K562 (cell line): Measurements from ENCODE around the gene MSH2. TPM values are rescaled to one million over a fixed set of nuclear protein-coding genes. Genes with fewer than 3 reads are reported as not detected.

Experiments
- ATAC-seq: fragments of 200-7000 bp; cut with Tn5 transposase; 3 replicates; pipeline ENCODE4 v1.9.1; 2020; ENCODE audit warnings: moderate library complexity
- BruUV-seq: library from RNA; stranded (reverse); fragments of 400-500 nt; replicated peaks from 2 replicates; lab custom pipeline; 2021; lab: Mats Ljungman, UMichigan
- CTCF ChIA-PET: fragments of 300-600 bp; formaldehyde crosslinking; extraction: SDS; loops from one replicate; lab custom pipeline; 2021; ENCODE audit warnings: low intra/inter-chr PET ratio; lab: Yijun Ruan, JAX
- POLR2A ChIA-PET: fragments of 300-600, 350-650 bp; sonication (Branson Sonifier 250); formaldehyde crosslinking; extraction: SDS; loops from one replicate; lab custom pipeline; 2021; ENCODE audit warnings: antibody characterized with exemption, inconsistent platforms; lab: Yijun Ruan, JAX
- DNase-seq, 4 experiments: peaks; one replicate each; pipeline versions ENCODE4 v3.0.0 to v3.0.0-alpha.2; 2011 to 2018; ENCODE audit warnings: low spot score in 3 of 4, mixed read lengths in 3 of 4; ENCODE audit errors: extremely low read depth in 1 of 4
- FAIRE-seq: peaks from 2 replicates; lab custom pipeline; 2011; peaks lifted over from hg19 to GRCh38; lab: Jason Lieb, UNC
- H2AFZ ChIP-seq: 2 replicates; pipeline ENCODE4 v1.6.0; 2011; ENCODE audit warnings: low read depth, low read length, control low read depth, inconsistent platforms
- H3K27ac ChIP-seq: fragments of 200-600 bp; 3 replicates; pipeline ENCODE4 v1.8.0; 2011; ENCODE audit warnings: low read depth, mild to moderate bottlenecking, control low read depth, inconsistent platforms, low read length, moderate library complexity, mixed read lengths; ENCODE audit errors: extremely low read depth
- H3K27me3 ChIP-seq, 2 experiments: fragments of 300-600 bp in 1 of 2; 2 replicates in 1 of 2; 3 replicates in 1 of 2; pipeline versions ENCODE4 v1.6.0 to v1.8.0; 2011; ENCODE audit warnings: inconsistent platforms in 2 of 2, low read length in 2 of 2, mild to moderate bottlenecking in 1 of 2, mixed read lengths in 1 of 2, moderate library complexity in 1 of 2; ENCODE audit not compliant: control insufficient read depth in 2 of 2, insufficient read depth in 2 of 2
- H3K36me3 ChIP-seq: fragments of 300-600 bp; 3 replicates; pipeline ENCODE4 v1.8.0; 2011; ENCODE audit warnings: mild to moderate bottlenecking, low read length, inconsistent platforms; ENCODE audit not compliant: control insufficient read depth, insufficient read depth
- H3K4me1 ChIP-seq, 2 experiments: fragments of 200-600 bp in 1 of 2; replicated peaks in 1 of 2; 2 replicates in 1 of 2; 3 replicates in 1 of 2; pipeline versions ENCODE4 v1.5.1 to v1.8.0; 2011; ENCODE audit warnings: inconsistent platforms in 2 of 2, low read length in 2 of 2, mild to moderate bottlenecking in 1 of 2, mixed read lengths in 1 of 2, moderate library complexity in 1 of 2; ENCODE audit not compliant: control insufficient read depth in 2 of 2, insufficient read depth in 2 of 2
- H3K4me2 ChIP-seq: 2 replicates; pipeline ENCODE4 v1.6.1; 2011; ENCODE audit warnings: low read length, control low read depth, inconsistent platforms, mixed read lengths; ENCODE audit not compliant: insufficient read depth
- H3K4me3 ChIP-seq: fragments of 200-600 bp; sonication (generic), shearing (Covaris generic); 2 replicates; pipeline ENCODE4 v1.5.1; 2016; ENCODE audit warnings: control low read depth, inconsistent platforms
- H3K79me2 ChIP-seq: fragments of 200-600 bp; 3 replicates; pipeline ENCODE4 v1.8.0; 2011; ENCODE audit warnings: low read length, inconsistent platforms; ENCODE audit not compliant: control insufficient read depth, insufficient read depth
- H3K9ac ChIP-seq, 2 experiments: 2 replicates each; pipeline versions ENCODE4 v1.6.0 to v1.6.1; 2011; ENCODE audit warnings: low read depth in 2 of 2, low read length in 2 of 2, control low read depth in 1 of 2, inconsistent platforms in 1 of 2, mild to moderate bottlenecking in 1 of 2, mixed read lengths in 1 of 2; ENCODE audit not compliant: insufficient read depth in 1 of 2
- H3K9me1 ChIP-seq: one replicate; pipeline ENCODE4 v1.6.0; 2011; ENCODE audit warnings: inconsistent platforms, mild to moderate bottlenecking, low read length, moderate library complexity; ENCODE audit not compliant: control insufficient read depth, insufficient read depth
- H3K9me3 ChIP-seq: replicated peaks from 2 replicates; pipeline ENCODE4 v1.5.1; 2011; ENCODE audit warnings: low read depth, low read length, inconsistent platforms; ENCODE audit not compliant: control insufficient read depth, insufficient read depth
- H4K20me1 ChIP-seq: replicated peaks from 2 replicates; pipeline ENCODE4 v1.6.1; 2011; ENCODE audit warnings: low read length, inconsistent platforms, mixed read lengths; ENCODE audit not compliant: control insufficient read depth, insufficient read depth
- BACH1 ChIP-seq: fragments of 200-800 bp; sonication (Bioruptor generic); IDR thresholded peaks from 2 replicates; pipeline ENCODE4 v1.6.1; 2016; ENCODE audit warnings: missing genetic modification characterization, missing compliant biosample characterization
- CTCF ChIP-seq, 3 experiments: IDR thresholded peaks in 2 of 3; conservative IDR thresholded peaks in 1 of 3; 2 replicates each; pipeline ENCODE4 v1.5.1; 2011 to 2012; ENCODE audit warnings: low read length in 3 of 3, mild to moderate bottlenecking in 3 of 3, control low read depth in 2 of 3, improper control_type of control experiment in 1 of 3, inconsistent platforms in 1 of 3, low read depth in 1 of 3, mixed read lengths in 1 of 3, moderate library complexity in 1 of 3; ENCODE audit not compliant: insufficient read depth in 2 of 3
- DDX20 ChIP-seq: fragments of 450-650 bp; IDR thresholded peaks from 2 replicates; pipeline ENCODE4 v1.6.1; 2016; ENCODE audit warnings: missing genetic modification characterization, low read depth, mild to moderate bottlenecking, missing compliant biosample characterization, moderate library complexity
- E2F5 ChIP-seq: sonication (generic); formaldehyde crosslinking; IDR thresholded peaks from 2 replicates; pipeline ENCODE4 v1.8.0; 2022; ENCODE audit warnings: mild to moderate bottlenecking, missing genetic modification reagents
- LARP7 ChIP-seq: fragments of 450-650 bp; IDR thresholded peaks from 2 replicates; pipeline ENCODE4 v1.6.1; 2016
- SMAD3 ChIP-seq: fragments of 450-650 bp; formaldehyde crosslinking; conservative IDR thresholded peaks from 2 replicates; pipeline ENCODE4 v1.4.0; 2020; ENCODE audit warnings: mild to moderate bottlenecking
- TRIM24 ChIP-seq, 2 experiments: fragments of 450-650 bp; IDR thresholded peaks; 2 replicates each; pipeline ENCODE4 v1.6.1; 2016
- UBTF ChIP-seq, 2 experiments: IDR thresholded peaks; 2 replicates each; pipeline ENCODE4 v1.6.1; 2012; ENCODE audit warnings: improper control_type of control experiment in 2 of 2, low read depth in 2 of 2, low read length in 2 of 2, borderline replicate concordance in 1 of 2
- ZBTB12 ChIP-seq: fragments of 250-450 bp; sonication (Bioruptor Pico); IDR thresholded peaks from 2 replicates; pipeline ENCODE4 v1.4.0; 2020
- ZNF121 ChIP-seq: sonication (generic); formaldehyde crosslinking; conservative IDR thresholded peaks from 2 replicates; pipeline ENCODE4 v1.8.0; 2022; ENCODE audit warnings: missing genetic modification reagents
- ZNF639 ChIP-seq, 2 experiments: fragments of 200-800 bp in 1 of 2; sonication (Bioruptor generic) in 1 of 2; sonication (generic) in 1 of 2; formaldehyde crosslinking in 1 of 2; IDR thresholded peaks in 1 of 2; conservative IDR thresholded peaks in 1 of 2; 2 replicates each; pipeline versions ENCODE4 v1.5.0 to v1.6.1; 2016 to 2020; ENCODE audit warnings: missing compliant biosample characterization in 1 of 2, missing genetic modification characterization in 1 of 2, missing genetic modification reagents in 1 of 2
- WGBS: fragments of 100-300 bp; shearing (Covaris generic); methylation state at CpG from one replicate; pipeline ENCODE4 v1.1.6; 2016; ENCODE audit warnings: low coverage, mixed read lengths; ENCODE audit not compliant: insufficient coverage; ENCODE audit errors: missing lambda C conversion rate; 5-methylcytosine and 5-hydroxymethylcytosine counted together
- in situ Hi-C: fragments of 300-500 bp; cut with MboI; formaldehyde crosslinking; loops from 4 replicates; pipeline ENCODE4 v1.15.0; 2018; ENCODE audit warnings: inconsistent platforms, mixed read lengths
- intact Hi-C: fragments of 100-400 bp; cut with micrococcal nuclease; formaldehyde crosslinking; loops from 2 replicates; pipeline ENCODE4 v1.14.2; 2022
- polyA plus RNA-seq, 8 experiments: library from polyadenylated mRNA; depleted of rRNA in 4 of 8; stranded (reverse) in 5 of 8; unstranded in 3 of 8; fragments of >200 nt; fragmentation: Nextera tagmentation in 2 of 8; fragmentation: Illumina TruSeq in 1 of 8; extraction: Ambion mirVana in 2 of 8; extraction: Trizol in 1 of 8; gene quantifications; 2 replicates each; pipeline versions ENCODE4 v1.2.1 to v1.2.3, GENCODE V29; 2011 to 2014; ENCODE audit warnings: inconsistent platforms in 1 of 8, missing spikeins in 1 of 8
- total RNA-seq, 7 experiments: library from RNA; depleted of rRNA in 6 of 7; stranded (reverse); fragments of >200 nt in 6 of 7; fragmentation: Illumina TruSeq in 2 of 7; extraction: Trizol in 2 of 7; gene quantifications; 2 replicates each; pipeline versions ENCODE4 v1.2.1 to v1.2.3, GENCODE V29; 2011 to 2021; ENCODE audit warnings: low replicate concordance in 1 of 7

The MSH2 gene
- total and polyA plus RNA-seq, 9 of the 15 experiments (the other 6 are each of a cell fraction or from before 2014, with no cell fraction given), result 51.8 to 139 (median 113) TPM

- no peak for DNase-seq
- in situ Hi-C loops, result no loop called here
- no peak overlapping the region for H3K9ac ChIP-seq
- 17% methylated on average over 7 of the region's 7 CpGs for WGBS
- no peaks in the 10 kb centered on the region for H3K79me2 ChIP-seq
- H3K4me2 ChIP-seq, result no peak overlapping the region
- CTCF ChIA-PET, result no interaction called here
- H3K36me3 ChIP-seq, result no peaks in the 10 kb centered on the region
- no peaks in the 10 kb centered on the region for H3K9me3 ChIP-seq
- no peak for FAIRE-seq
- no peak overlapping the region for H2AFZ ChIP-seq
- no peak overlapping the region for H3K27ac ChIP-seq
- no peak for ATAC-seq
- POLR2A ChIA-PET, result interaction anchor here (1.8 kb wide), 1 partner anchor 22 kb away, joined by 4 read pairs; no protein-coding TSS in a partner anchor
- no peaks in the 10 kb centered on the region for H3K9me1 ChIP-seq
- H3K4me3 ChIP-seq, result no peak overlapping the region
- BruUV-seq, result no TSS peak
- no peaks in the 10 kb centered on the region for H4K20me1 ChIP-seq
- H3K27me3 ChIP-seq, result peaks cover 0 to 23% of the 10 kb centered on the region in 2 experiments; a peak in 3 of 5 replicates
- intact Hi-C loops, result no loop called here
- peaks cover 10 to 12% of the 10 kb centered on the region in 2 experiments for H3K4me1 ChIP-seq
- TF ChIP-seq DDX20 (no peak), BACH1 (no peak), ZBTB12 (CRISPR knock-in tag) (no peak), ZNF121 (no peak), CTCF (IDR thresholded peaks at IDR 0.05 in 2 of 3, conservative IDR thresholded peaks at IDR 0.05 in 1 of 3; ENCODE audit: insufficient read depth in 2 of 3, low read depth in 1 of 3, low read length in 3 of 3) (no peak), SMAD3 (no peak), LARP7 (no peak), UBTF (IDR thresholded peaks at IDR 0.05; ENCODE audit: borderline replicate concordance in 1 of 2, low read depth in 2 of 2, low read length in 2 of 2) (no peak), ZNF639 (CRISPR knock-in tag; conservative IDR thresholded peaks at IDR 0.05 in 1 of 2, IDR thresholded peaks at IDR 0.05 in 1 of 2) (no peak), TRIM24 (IDR thresholded peaks at IDR 0.05) (no peak), E2F5 (no peak)
Measured at GRCh38 chr2:47516360-47517104, 113.6 kb downstream of the MSH2 start.
